Smooth muscle cell of trachea (primary cell): ENCODE measurements around the gene DNAJB12. TPM values are rescaled to one million over a fixed set of nuclear protein-coding genes. Genes with fewer than 3 reads are reported as not detected.

Experiments
- total RNA-seq: library from RNA; depleted of rRNA; stranded (reverse); fragments of >200 nt; gene quantifications from 2 replicates; pipeline ENCODE4 v1.2.1, GENCODE V29; 2014

The DNAJB12 gene
- 27.5 and 30.1 TPM in 2 replicates for total RNA-seq

GRCh38 chr10:72354356-72355213 is at the start of gene DNAJB12:
Gene DNAJB12, minus strand, starts transcription at chr10:72354919. Its CDS starts 22 bp downstream, at chr10:72354897.

Other genes with a start within 250 kb of the DNAJB12 start
- gene ANAPC16, start 138.9 kb downstream of the DNAJB12 start, total RNA-seq = 45.7 and 53.1 TPM in 2 replicates
- gene ASCC1, start 138.6 kb downstream of the DNAJB12 start, total RNA-seq = 38.3 and 44.8 TPM in 2 replicates
- 267 and 437 TPM in 2 replicates for gene DDIT4, start 81.0 kb downstream of the DNAJB12 start, total RNA-seq